Mesenchymal stem cell (in vitro differentiated cells and primary cell): ENCODE results near the gene TOMM40L.

ENCODE experiments used
- DNase-seq: peaks from one replicate; pipeline ENCODE4 v3.0.0-alpha.2; 2013
- H2AFZ ChIP-seq: one replicate; pipeline ENCODE4 v1.6.1; 2013; ENCODE audit warnings: low read depth, mild to moderate bottlenecking, control low read depth, inconsistent platforms, low read length, moderate library complexity
- H2AK5ac ChIP-seq: 2 replicates; pipeline ENCODE4 v1.6.1; 2013; ENCODE audit warnings: low read length, moderate library complexity, mild to moderate bottlenecking, inconsistent platforms; ENCODE audit not compliant: severe bottlenecking
- H2BK120ac ChIP-seq: one replicate; pipeline ENCODE4 v1.6.1; 2013; ENCODE audit warnings: low read depth, mild to moderate bottlenecking, inconsistent platforms, low read length, moderate library complexity
- H2BK12ac ChIP-seq, 2 experiments: one replicate each; pipeline ENCODE4 v1.6.1; 2013; ENCODE audit warnings: inconsistent platforms in 2 of 2, low read length in 2 of 2, mild to moderate bottlenecking in 2 of 2, moderate library complexity in 2 of 2, control low read depth in 1 of 2
- H2BK15ac ChIP-seq: one replicate; pipeline ENCODE4 v1.6.1; 2013; ENCODE audit warnings: mild to moderate bottlenecking, low read depth, inconsistent platforms; ENCODE audit not compliant: poor library complexity, severe bottlenecking
- H2BK5ac ChIP-seq: 2 replicates; pipeline ENCODE4 v1.6.1; 2013; ENCODE audit warnings: low read depth, mild to moderate bottlenecking, low read length, control low read depth, inconsistent platforms; ENCODE audit not compliant: poor library complexity, severe bottlenecking
- H3K14ac ChIP-seq, 2 experiments: one replicate each; pipeline ENCODE4 v1.6.1; 2013; ENCODE audit warnings: inconsistent platforms in 2 of 2, low read length in 2 of 2, control low read depth in 1 of 2, mild to moderate bottlenecking in 1 of 2, moderate library complexity in 1 of 2
- H3K18ac ChIP-seq, 2 experiments: one replicate each; pipeline ENCODE4 v1.6.1; 2013; ENCODE audit warnings: inconsistent platforms in 2 of 2, low read length in 2 of 2, control low read depth in 1 of 2, low read depth in 1 of 2, mild to moderate bottlenecking in 1 of 2
- H3K23ac ChIP-seq, 2 experiments: one replicate each; pipeline ENCODE4 v1.6.1; 2013; ENCODE audit warnings: inconsistent platforms in 2 of 2, low read length in 2 of 2, mild to moderate bottlenecking in 2 of 2, moderate library complexity in 2 of 2, control low read depth in 1 of 2
- H3K27ac ChIP-seq: 2 replicates; pipeline ENCODE4 v1.5.1; 2013; ENCODE audit warnings: mild to moderate bottlenecking, moderate library complexity, low read length, control low read depth, inconsistent platforms; ENCODE audit not compliant: poor library complexity, severe bottlenecking
- H3K27me3 ChIP-seq, 2 experiments: 2 replicates each; pipeline versions ENCODE4 v1.6.1 to v1.7.0; 2013; ENCODE audit warnings: low read length in 2 of 2, mild to moderate bottlenecking in 2 of 2, moderate library complexity in 2 of 2, control low read depth in 1 of 2, inconsistent platforms in 1 of 2; ENCODE audit not compliant: control insufficient read depth in 1 of 2, insufficient read depth in 1 of 2
- H3K36me3 ChIP-seq, 2 experiments: 2 replicates each; pipeline versions ENCODE4 v1.6.1 to v1.7.0; 2013; ENCODE audit warnings: low read length in 2 of 2, control low read depth in 1 of 2, inconsistent platforms in 1 of 2, low read depth in 1 of 2, mild to moderate bottlenecking in 1 of 2; ENCODE audit not compliant: insufficient read depth in 2 of 2, control insufficient read depth in 1 of 2
- H3K4ac ChIP-seq, 2 experiments: one replicate each; pipeline ENCODE4 v1.6.1; 2013; ENCODE audit warnings: inconsistent platforms in 2 of 2, low read length in 2 of 2, mild to moderate bottlenecking in 2 of 2, moderate library complexity in 2 of 2, control low read depth in 1 of 2, low read depth in 1 of 2
- H3K4me1 ChIP-seq: 2 replicates; pipeline ENCODE4 v1.6.1; 2013; ENCODE audit warnings: low read depth, low read length, control low read depth; ENCODE audit not compliant: control insufficient read depth, insufficient read depth
- H3K4me2 ChIP-seq: 2 replicates; pipeline ENCODE4 v1.6.1; 2013; ENCODE audit warnings: low read length, mild to moderate bottlenecking, inconsistent platforms; ENCODE audit not compliant: poor library complexity, severe bottlenecking
- H3K4me3 ChIP-seq, 2 experiments: 2 replicates each; pipeline versions ENCODE4 v1.5.1 to v1.7.0; 2013; ENCODE audit warnings: low read length in 2 of 2, mild to moderate bottlenecking in 2 of 2, control low read depth in 1 of 2, low read depth in 1 of 2; ENCODE audit not compliant: insufficient read depth in 1 of 2
- H3K79me1 ChIP-seq: replicated peaks from 2 replicates; pipeline ENCODE4 v1.6.1; 2013; ENCODE audit warnings: mild to moderate bottlenecking, control low read depth, low read length, inconsistent platforms; ENCODE audit not compliant: poor library complexity, severe bottlenecking
- H3K9ac ChIP-seq: 2 replicates; pipeline ENCODE4 v1.7.0; 2013; ENCODE audit warnings: mild to moderate bottlenecking, low read length, moderate library complexity
- H3K9me3 ChIP-seq: 2 replicates; pipeline ENCODE4 v1.7.0; 2013; ENCODE audit warnings: mild to moderate bottlenecking, low read length; ENCODE audit not compliant: control insufficient read depth
- H4K8ac ChIP-seq: one replicate; pipeline ENCODE4 v1.6.1; 2013; ENCODE audit warnings: inconsistent platforms, mild to moderate bottlenecking, low read length, moderate library complexity
- H4K91ac ChIP-seq: one replicate; pipeline ENCODE4 v1.6.1; 2013; ENCODE audit warnings: mild to moderate bottlenecking, low read length, inconsistent platforms
- WGBS: methylation state at CpG from one replicate; pipeline ENCODE4 v1.1.7; 2013; ENCODE audit warnings: mixed read lengths; 5-methylcytosine and 5-hydroxymethylcytosine counted together

The TOMM40L gene

GRCh38 chr1:161201836-161202712 lies 23.8 kb upstream of the TOMM40L start, which contains the start of gene NDUFS2:
Gene NDUFS2 (plus strand): TSS chr1:161202367. CDS start chr1:161202386, 19 bp downstream.
- Histone ChIP-seq H3K4me1 (peaks cover 17% of the 10 kb centered on the region), H2AK5ac (peak within 1 kb of the TSS; percentile 66), H2BK15ac (peak within 1 kb of the TSS; percentile 88), H3K23ac (peak within 1 kb of the TSS; percentile 10 to 43), H3K9me3 (no peaks in the 10 kb centered on the region), H3K18ac (peak within 1 kb of the TSS; percentile 93 to 99), H3K79me1 (peaks cover 12% of the 10 kb centered on the region), H3K9ac (peak within 1 kb of the TSS; percentile 95), H4K8ac (peak within 1 kb of the TSS; percentile 99), H2AFZ (peak within 1 kb of the TSS; percentile 97), H2BK120ac (peak within 1 kb of the TSS; percentile 95), H4K91ac (peak within 1 kb of the TSS; percentile 94), H3K4me2 (peak within 1 kb of the TSS; percentile 57), H2BK5ac (no peak within 1 kb of the TSS), H3K4me3 (peak within 1 kb of the TSS; percentile 79 to 91), H3K14ac (peak within 1 kb of the TSS in 1 of 2 experiments; percentile 87), H3K27me3 (no peaks in the 10 kb centered on the region), H3K4ac (peak within 1 kb of the TSS; percentile 94 to 99), H3K36me3 (peaks cover 10 to 27% of the 10 kb centered on the region in 2 experiments), H3K27ac (peak within 1 kb of the TSS; percentile 78), H2BK12ac (peak within 1 kb of the TSS; percentile 75 to 85)
- 3% methylated on average over 49 of the region's 53 CpGs for WGBS
- DNase-seq = peak; percentile 99

DNA sequence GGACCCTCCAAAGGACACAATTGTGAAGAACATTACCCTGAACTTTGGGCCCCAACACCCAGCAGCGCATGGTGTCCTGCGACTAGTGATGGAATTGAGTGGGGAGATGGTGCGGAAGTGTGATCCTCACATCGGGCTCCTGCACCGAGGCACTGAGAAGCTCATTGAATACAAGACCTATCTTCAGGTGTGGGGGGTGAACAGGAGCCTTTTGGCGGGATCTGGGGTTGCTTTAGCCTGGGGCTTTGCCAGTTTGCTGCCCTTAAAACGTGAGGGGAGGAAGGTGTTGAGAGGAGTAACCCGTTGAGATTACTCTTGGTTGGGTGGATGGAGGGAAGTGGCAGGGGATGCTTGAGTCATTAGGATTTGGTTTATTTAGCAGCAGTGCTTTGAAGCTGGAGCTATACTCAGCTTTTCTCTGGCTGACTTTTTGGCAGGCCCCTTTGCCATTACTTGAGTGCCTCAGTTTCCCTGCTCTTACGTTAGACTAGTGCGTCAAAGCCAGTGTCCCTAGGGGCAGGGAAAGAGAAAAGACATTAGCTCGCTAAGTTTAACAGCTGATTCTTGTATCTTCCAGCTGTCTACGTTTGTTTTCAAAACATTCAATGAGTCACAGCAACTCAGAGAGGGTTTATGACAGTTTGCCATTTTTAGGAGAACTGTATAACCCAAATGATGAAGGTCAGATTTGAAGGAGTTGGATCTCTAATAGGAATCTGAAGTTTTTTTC lies 19.3 kb upstream of the TOMM40L start:
- Histone ChIP-seq H3K9me3 (no peaks in the 10 kb centered on the region), H2AK5ac (no peak overlapping the region), H3K36me3 (peaks cover 34 to 61% of the 10 kb centered on the region in 2 experiments), H3K18ac (no peak overlapping the region), H3K14ac (no peak overlapping the region), H3K4me3 (no peak overlapping the region), H3K4me1 (peaks cover 9% of the 10 kb centered on the region), H4K91ac (no peak overlapping the region), H2AFZ (no peak overlapping the region), H3K4ac (no peak overlapping the region), H2BK5ac (no peak overlapping the region), H3K27ac (no peak overlapping the region), H3K79me1 (peaks cover 26% of the 10 kb centered on the region), H3K4me2 (no peak overlapping the region), H2BK120ac (no peak overlapping the region), H4K8ac (no peak overlapping the region), H2BK12ac (no peak overlapping the region), H3K27me3 (no peaks in the 10 kb centered on the region), H3K23ac (no peak overlapping the region), H3K9ac (peak overlapping the region; percentile 42), H2BK15ac (no peak overlapping the region)
- peak; percentile 84 for DNase-seq
- 77% methylated on average over 12 of the region's 12 CpGs for WGBS

- no peak overlapping the region for H2BK15ac ChIP-seq
- WGBS = 71% methylated on average over 8 of the region's 8 CpGs
- H3K23ac ChIP-seq = no peak overlapping the region
Measured at GRCh38 chr1:161207173-161207572, 18.7 kb upstream of the TOMM40L start.

More at GRCh38 chr1:161207173-161207572, 18.7 kb upstream of the TOMM40L start:
- Histone ChIP-seq H3K14ac (no peak overlapping the region), H3K9ac (peak overlapping the region; percentile 42), H4K91ac (no peak overlapping the region), H3K4me3 (no peak overlapping the region), H3K4ac (no peak overlapping the region), H2BK120ac (no peak overlapping the region), H2AFZ (no peak overlapping the region), H3K79me1 (peaks cover 27% of the 10 kb centered on the region), H2BK12ac (no peak overlapping the region), H4K8ac (no peak overlapping the region), H3K18ac (no peak overlapping the region), H3K36me3 (peaks cover 39 to 67% of the 10 kb centered on the region in 2 experiments), H3K27ac (no peak overlapping the region), H3K4me1 (peaks cover 7% of the 10 kb centered on the region), H3K4me2 (no peak overlapping the region), H2AK5ac (no peak overlapping the region), H2BK5ac (no peak overlapping the region), H3K9me3 (no peaks in the 10 kb centered on the region), H3K27me3 (no peaks in the 10 kb centered on the region)
- peak; percentile 93 for DNase-seq
